Central memory CD8-positive, alpha-beta T cell (primary cell): ENCODE data around the gene NAB2.
A peak's percentile ranks its signal among the peaks of the same experiment; 100 is the strongest.
"Not testable (repeated sequence)": the region's sequence is repeated elsewhere in the genome, so short reads cannot be mapped to it uniquely, and the experiment has no call there.

Source experiments
- ATAC-seq: fragments of 150-1000 bp; cut with Tn5 transposase; replicated peaks from 2 replicates; pipeline ENCODE4 v1.10.0; 2022; ENCODE audit warnings: mild to moderate bottlenecking, moderate FRiP score, moderate number of reproducible peaks; ENCODE audit not compliant: poor library complexity, severe bottlenecking; ENCODE audit errors: extremely low read depth
- DNase-seq, 2 donors: peaks; one replicate each; pipeline ENCODE4 v3.0.0; 2021; ENCODE audit warnings: low spot score in 2 of 2
- H3K27ac Mint-ChIP-seq: one replicate; pipeline ENCODE4 v1.8.0; 2022; ENCODE audit warnings: low read depth, mild to moderate bottlenecking, moderate library complexity, mixed read lengths
- H3K27me3 Mint-ChIP-seq: one replicate; pipeline ENCODE4 v1.8.0; 2022; ENCODE audit warnings: mixed read lengths
- H3K36me3 Mint-ChIP-seq: one replicate; pipeline ENCODE4 v1.8.0; 2022; ENCODE audit warnings: mild to moderate bottlenecking, moderate library complexity, mixed read lengths; ENCODE audit not compliant: insufficient read depth
- H3K4me1 Mint-ChIP-seq: one replicate; pipeline ENCODE4 v1.8.0; 2022; ENCODE audit warnings: mixed read lengths
- H3K4me3 Mint-ChIP-seq: one replicate; pipeline ENCODE4 v1.8.0; 2022; ENCODE audit warnings: mild to moderate bottlenecking, moderate library complexity, mixed read lengths
- H3K9me3 Mint-ChIP-seq: one replicate; pipeline ENCODE4 v1.8.0; 2022; ENCODE audit warnings: mixed read lengths

Gene NAB2

GRCh38 chr12:57112492-57113294, 23.8 kb downstream of the NAB2 start:
- ATAC-seq (no peak), DNase-seq (no peak)
- H3K27ac Mint-ChIP-seq: peak overlapping the region; percentile 92
- peaks cover 21% of the 10 kb centered on the region for H3K36me3 Mint-ChIP-seq
- no peaks in the 10 kb centered on the region for H3K9me3 Mint-ChIP-seq
- peak overlapping the region; percentile 90 for H3K4me3 Mint-ChIP-seq
- peaks cover 38% of the 10 kb centered on the region for H3K4me1 Mint-ChIP-seq
- no peaks in the 10 kb centered on the region for H3K27me3 Mint-ChIP-seq

GRCh38 chr12:57116580-57117281, 27.8 kb downstream of the NAB2 start:
- Mint-ChIP-seq H3K36me3 (peaks cover 9% of the 10 kb centered on the region), H3K4me3 (no peak overlapping the region), H3K9me3 (no peaks in the 10 kb centered on the region), H3K27ac (no peak overlapping the region), H3K27me3 (no peaks in the 10 kb centered on the region), H3K4me1 (peaks cover 11% of the 10 kb centered on the region)
- DNase-seq: no peak
- no peak for ATAC-seq

- Mint-ChIP-seq H3K4me1 (no peaks in the 10 kb centered on the region), H3K9me3 (no peaks in the 10 kb centered on the region), H3K27me3 (no peaks in the 10 kb centered on the region), H3K4me3 (no peak overlapping the region), H3K27ac (no peak overlapping the region), H3K36me3 (no peaks in the 10 kb centered on the region)
- ATAC-seq (no peak), DNase-seq (no peak)
Measured at GRCh38 chr12:57118711-57119271, 29.9 kb downstream of the NAB2 start.

- Mint-ChIP-seq H3K27me3 (no peaks in the 10 kb centered on the region), H3K4me3 (no peak overlapping the region), H3K36me3 (no peaks in the 10 kb centered on the region), H3K9me3 (no peaks in the 10 kb centered on the region), H3K4me1 (peaks cover 5% of the 10 kb centered on the region), H3K27ac (no peak overlapping the region)
- no peak for ATAC-seq
- no peak for DNase-seq
Measured at GRCh38 chr12:57119294-57120085, 30.6 kb downstream of the NAB2 start.

- not testable (repeated sequence) for H3K9me3 Mint-ChIP-seq, ATAC-seq, H3K4me1 Mint-ChIP-seq, H3K36me3 Mint-ChIP-seq, H3K27me3 Mint-ChIP-seq, DNase-seq, H3K4me3 Mint-ChIP-seq, H3K27ac Mint-ChIP-seq
Measured at GRCh38 chr12:57120718-57121117, 31.8 kb downstream of the NAB2 start.

- no peak overlapping the region for H3K27ac Mint-ChIP-seq
- no peaks in the 10 kb centered on the region for H3K9me3 Mint-ChIP-seq
- ATAC-seq (no peak), DNase-seq (no peak)
- H3K36me3 Mint-ChIP-seq: peaks cover 5% of the 10 kb centered on the region
- no peaks in the 10 kb centered on the region for H3K27me3 Mint-ChIP-seq
- H3K4me1 Mint-ChIP-seq: peaks cover 6% of the 10 kb centered on the region
- H3K4me3 Mint-ChIP-seq: no peak overlapping the region
Measured at GRCh38 chr12:57123813-57124212, 34.9 kb downstream of the NAB2 start.

GRCh38 chr12:57124261-57124877, 35.5 kb downstream of the NAB2 start:
- Mint-ChIP-seq H3K9me3 (no peaks in the 10 kb centered on the region), H3K4me3 (no peak overlapping the region), H3K4me1 (peaks cover 6% of the 10 kb centered on the region), H3K27ac (no peak overlapping the region), H3K36me3 (peaks cover 5% of the 10 kb centered on the region), H3K27me3 (no peaks in the 10 kb centered on the region)
- ATAC-seq: peak; percentile 52
- DNase-seq: peak; percentile 60 to 66

- ATAC-seq: no peak
- Mint-ChIP-seq H3K36me3 (peaks cover 5% of the 10 kb centered on the region), H3K9me3 (no peaks in the 10 kb centered on the region), H3K4me3 (peak overlapping the region; percentile 7), H3K4me1 (peaks cover 6% of the 10 kb centered on the region), H3K27me3 (peaks cover 12% of the 10 kb centered on the region), H3K27ac (no peak overlapping the region)
- no peak for DNase-seq
Measured at GRCh38 chr12:57126061-57126460, 37.1 kb downstream of the NAB2 start.

- H3K27me3 Mint-ChIP-seq: peaks cover 14% of the 10 kb centered on the region
- DNase-seq (no peak), ATAC-seq (no peak)
- peaks cover 6% of the 10 kb centered on the region for H3K4me1 Mint-ChIP-seq
- H3K27ac Mint-ChIP-seq: no peak overlapping the region
- H3K9me3 Mint-ChIP-seq: no peaks in the 10 kb centered on the region
- peaks cover 5% of the 10 kb centered on the region for H3K36me3 Mint-ChIP-seq
- H3K4me3 Mint-ChIP-seq: peak overlapping the region; percentile 84
Measured at GRCh38 chr12:57126561-57126960, 37.6 kb downstream of the NAB2 start.

GRCh38 chr12:57127101-57127725, 38.3 kb downstream of the NAB2 start:
- H3K9me3 Mint-ChIP-seq: no peaks in the 10 kb centered on the region
- H3K4me3 Mint-ChIP-seq: peak overlapping the region; percentile 84
- H3K27me3 Mint-ChIP-seq: peaks cover 14% of the 10 kb centered on the region
- H3K27ac Mint-ChIP-seq: no peak overlapping the region
- no peak for DNase-seq
- ATAC-seq: no peak
- H3K36me3 Mint-ChIP-seq: peaks cover 5% of the 10 kb centered on the region
- H3K4me1 Mint-ChIP-seq: peaks cover 6% of the 10 kb centered on the region

GRCh38 chr12:57127726-57128518, 39.0 kb downstream of the NAB2 start, which contains the start of gene LRP1:
Gene LRP1 (plus strand): TSS chr12:57128483. CDS start chr12:57128965, 482 bp downstream.
- peak within 1 kb of the TSS; percentile 84 for H3K4me3 Mint-ChIP-seq
- DNase-seq: peak; percentile 35 to 57
- no peaks in the 10 kb centered on the region for H3K9me3 Mint-ChIP-seq
- peaks cover 5% of the 10 kb centered on the region for H3K36me3 Mint-ChIP-seq
- ATAC-seq: peak; percentile 66
- H3K27ac Mint-ChIP-seq: peak within 1 kb of the TSS; percentile 83
- H3K4me1 Mint-ChIP-seq: peaks cover 6% of the 10 kb centered on the region
- peaks cover 14% of the 10 kb centered on the region for H3K27me3 Mint-ChIP-seq
